H9 (cell line): Measurements from ENCODE around the gene NFYC. TPM values are rescaled to one million over a fixed set of nuclear protein-coding genes. Genes with fewer than 3 reads are reported as not detected.

ENCODE experiments used
- DNase-seq: peaks from one replicate; pipeline ENCODE4 v3.0.0-alpha.2; 2017
- H2AFZ ChIP-seq: one replicate; pipeline ENCODE4 v1.6.1; 2013; ENCODE audit warnings: mild to moderate bottlenecking, low read length, control low read depth, moderate library complexity
- H2AK5ac ChIP-seq: 2 replicates; pipeline ENCODE4 v1.6.1; 2013; ENCODE audit warnings: low read length, control low read depth, mixed read lengths; ENCODE audit not compliant: insufficient read length
- H2BK120ac ChIP-seq: one replicate; pipeline ENCODE4 v1.6.1; 2013; ENCODE audit warnings: low read depth, mild to moderate bottlenecking, low read length, control low read depth, inconsistent platforms; ENCODE audit not compliant: poor library complexity, severe bottlenecking
- H2BK12ac ChIP-seq: 2 replicates; pipeline ENCODE4 v1.6.1; 2013; ENCODE audit warnings: low read length, control low read depth, mixed read lengths, low read depth; ENCODE audit not compliant: insufficient read length
- H2BK15ac ChIP-seq: 2 replicates; pipeline ENCODE4 v1.6.1; 2013; ENCODE audit warnings: low read depth, low read length, control low read depth
- H2BK20ac ChIP-seq: one replicate; pipeline ENCODE4 v1.6.1; 2013; ENCODE audit warnings: low read depth, mild to moderate bottlenecking, low read length, control low read depth, inconsistent platforms; ENCODE audit not compliant: poor library complexity, severe bottlenecking
- H2BK5ac ChIP-seq: 2 replicates; pipeline ENCODE4 v1.6.1; 2013; ENCODE audit warnings: low read length, control low read depth, mixed read lengths; ENCODE audit not compliant: insufficient read length
- H3K14ac ChIP-seq: 2 replicates; pipeline ENCODE4 v1.6.1; 2013; ENCODE audit warnings: low read length, control low read depth; ENCODE audit not compliant: insufficient read depth
- H3K18ac ChIP-seq: 2 replicates; pipeline ENCODE4 v1.6.1; 2013; ENCODE audit warnings: low read depth, mild to moderate bottlenecking, mixed read lengths, low read length, control low read depth; ENCODE audit not compliant: insufficient read length
- H3K23ac ChIP-seq: 2 replicates; pipeline ENCODE4 v1.6.1; 2013; ENCODE audit warnings: low read length, control low read depth, mixed read lengths, low read depth; ENCODE audit not compliant: insufficient read length
- H3K23me2 ChIP-seq: 2 replicates; pipeline ENCODE4 v1.6.1; 2013; ENCODE audit warnings: low read depth, mild to moderate bottlenecking, mixed read lengths, low read length, control low read depth; ENCODE audit not compliant: insufficient read length, poor library complexity, severe bottlenecking
- H3K27ac ChIP-seq: 2 replicates; pipeline ENCODE4 v1.5.1; 2013; ENCODE audit warnings: low read length, control low read depth, mixed read lengths, low read depth; ENCODE audit not compliant: insufficient read length
- H3K27me3 ChIP-seq: 2 replicates; pipeline ENCODE4 v1.6.1; 2013; ENCODE audit warnings: low read length, control low read depth, inconsistent platforms; ENCODE audit not compliant: insufficient read depth
- H3K4ac ChIP-seq: 2 replicates; pipeline ENCODE4 v1.6.1; 2013; ENCODE audit warnings: low read depth, mild to moderate bottlenecking, control low read depth, inconsistent platforms, low read length, moderate library complexity
- H3K4me1 ChIP-seq: 2 replicates; pipeline ENCODE4 v1.6.1; 2013; ENCODE audit warnings: low read length, control low read depth, inconsistent platforms; ENCODE audit not compliant: insufficient read depth
- H3K4me2 ChIP-seq: 2 replicates; pipeline ENCODE4 v1.6.1; 2013; ENCODE audit warnings: low read length, control low read depth, mixed read lengths; ENCODE audit not compliant: insufficient read length, insufficient read depth
- H3K56ac ChIP-seq: 2 replicates; pipeline ENCODE4 v1.6.1; 2013; ENCODE audit warnings: low read depth, mild to moderate bottlenecking, mixed read lengths, low read length, control low read depth; ENCODE audit not compliant: insufficient read length
- H3K79me1 ChIP-seq: 2 replicates; pipeline ENCODE4 v1.6.1; 2013; ENCODE audit warnings: low read depth, mild to moderate bottlenecking, moderate library complexity, low read length, control low read depth, inconsistent platforms; ENCODE audit not compliant: insufficient read depth, poor library complexity, severe bottlenecking
- H3K79me2 ChIP-seq: 2 replicates; pipeline ENCODE4 v1.6.1; 2013; ENCODE audit warnings: low read length, control low read depth, inconsistent platforms; ENCODE audit not compliant: insufficient read depth
- H3K9ac ChIP-seq: 2 replicates; pipeline ENCODE4 v1.6.1; 2013; ENCODE audit warnings: low read length, control low read depth, mixed read lengths; ENCODE audit not compliant: insufficient read length; ENCODE audit errors: extremely low read depth
- H3K9me3 ChIP-seq: one replicate; pipeline ENCODE4 v1.6.1; 2013; ENCODE audit warnings: low read depth, low read length, inconsistent platforms; ENCODE audit not compliant: control insufficient read depth
- H3T11ph ChIP-seq: one replicate; pipeline ENCODE4 v1.6.1; 2013; ENCODE audit warnings: mild to moderate bottlenecking, low read length, control low read depth, inconsistent platforms
- H4K20me1 ChIP-seq: one replicate; pipeline ENCODE4 v1.6.1; 2013; ENCODE audit not compliant: control insufficient read depth, insufficient read length, insufficient read depth
- H4K5ac ChIP-seq: 2 replicates; pipeline ENCODE4 v1.6.1; 2013; ENCODE audit warnings: low read depth, mild to moderate bottlenecking, mixed read lengths, low read length, control low read depth; ENCODE audit not compliant: insufficient read length
- H4K8ac ChIP-seq: replicated peaks from 2 replicates; pipeline ENCODE4 v1.6.1; 2013; ENCODE audit warnings: low read length, control low read depth, mixed read lengths, low read depth; ENCODE audit not compliant: insufficient read length
- H4K91ac ChIP-seq: 2 replicates; pipeline ENCODE4 v1.6.1; 2013; ENCODE audit warnings: low read depth, mild to moderate bottlenecking, moderate library complexity, mixed read lengths, low read length, control low read depth; ENCODE audit not compliant: insufficient read length
- H3K27ac Mint-ChIP-seq, 3 experiments: 2 replicates in 2 of 3; 3 replicates in 1 of 3; pipeline ENCODE4 v1.8.0; 2020 to 2021; ENCODE audit warnings: mixed read lengths in 3 of 3, mild to moderate bottlenecking in 1 of 3, moderate library complexity in 1 of 3
- H3K27me3 Mint-ChIP-seq: 2 replicates; pipeline ENCODE4 v1.8.0; 2021; ENCODE audit warnings: low read depth, mild to moderate bottlenecking, moderate library complexity, mixed read lengths
- H3K36me3 Mint-ChIP-seq, 3 experiments: 2 replicates in 2 of 3; 3 replicates in 1 of 3; pipeline ENCODE4 v1.8.0; 2020 to 2021; ENCODE audit warnings: low read depth in 3 of 3, mixed read lengths in 3 of 3; ENCODE audit not compliant: insufficient read depth in 1 of 3
- H3K4me1 Mint-ChIP-seq, 2 experiments: 2 replicates each; pipeline ENCODE4 v1.8.0; 2020; ENCODE audit warnings: mixed read lengths in 2 of 2
- H3K4me3 Mint-ChIP-seq, 2 experiments: 2 replicates in 1 of 2; 3 replicates in 1 of 2; pipeline ENCODE4 v1.8.0; 2020 to 2021; ENCODE audit warnings: mild to moderate bottlenecking in 2 of 2, mixed read lengths in 2 of 2, moderate library complexity in 1 of 2
- H3K9me3 Mint-ChIP-seq, 2 experiments: 2 replicates in 1 of 2; 3 replicates in 1 of 2; pipeline ENCODE4 v1.8.0; 2020; ENCODE audit warnings: mild to moderate bottlenecking in 2 of 2, mixed read lengths in 2 of 2, moderate library complexity in 1 of 2
- CTCF ChIP-seq: fragments of 200-600 bp; sonication (generic); conservative IDR thresholded peaks from 3 replicates; pipeline ENCODE4 v1.8.0; 2021; ENCODE audit warnings: antibody characterized with exemption, mild to moderate bottlenecking
- WGBS: extraction: QIAGEN DNeasy Blood & Tissue Kit; methylation state at CpG from one replicate; pipeline ENCODE4 v1.1.7; 2013; ENCODE audit warnings: missing lambda C conversion rate, low lambda C conversion rate, mixed read lengths; ENCODE audit not compliant: insufficient read length; ENCODE audit errors: extremely low coverage; 5-methylcytosine and 5-hydroxymethylcytosine counted together
- total RNA-seq: library from RNA; stranded (reverse); gene quantifications from 2 replicates; pipeline ENCODE4 v1.2.1, GENCODE V29; 2021

NFYC gene
- total RNA-seq, 1 experiment from 2014 or later: 54.7 TPM

- no peak overlapping the region for H4K91ac ChIP-seq
- H2BK12ac ChIP-seq: no peak overlapping the region
- no peak overlapping the region for H2BK20ac ChIP-seq
- no peak overlapping the region for H4K5ac ChIP-seq
- H2AFZ ChIP-seq: no peak overlapping the region
- no peak overlapping the region for H3K9ac ChIP-seq
- H3K14ac ChIP-seq: no peak overlapping the region
- H3K79me1 ChIP-seq: no peaks in the 10 kb centered on the region
- H3K23me2 ChIP-seq: no peaks in the 10 kb centered on the region
- no peak overlapping the region for H3K18ac ChIP-seq
- H3K4ac ChIP-seq: no peak overlapping the region
- H2AK5ac ChIP-seq: no peak overlapping the region
- no peak overlapping the region for H2BK5ac ChIP-seq
- Mint-ChIP-seq H3K9me3 (peaks cover 20% of the 10 kb centered on the region in 2 experiments), H3K36me3 (peaks cover 18 to 35% (median 30%) of the 10 kb centered on the region in 3 experiments), H3K27ac (no peak overlapping the region), H3K4me1 (peaks cover 20 to 29% of the 10 kb centered on the region in 2 experiments), H3K27me3 (peaks cover 14% of the 10 kb centered on the region), H3K4me3 (no peak overlapping the region)
- no peak overlapping the region for H4K8ac ChIP-seq
- H3K9me3 ChIP-seq: no peaks in the 10 kb centered on the region
- H2BK120ac ChIP-seq: no peak overlapping the region
- H3K27me3 ChIP-seq: no peaks in the 10 kb centered on the region
- H3K4me1 ChIP-seq: peaks cover 4% of the 10 kb centered on the region
- no peaks in the 10 kb centered on the region for H3K79me2 ChIP-seq
- no CpG with 5 or more reads among the region's 4 CpGs for WGBS
- H4K20me1 ChIP-seq: no peaks in the 10 kb centered on the region
- TF ChIP-seq CTCF: no peak
- no peak overlapping the region for H3K27ac ChIP-seq
- H3K56ac ChIP-seq: no peak overlapping the region
- no peak overlapping the region for H3T11ph ChIP-seq
- DNase-seq: no peak
- H2BK15ac ChIP-seq: no peak overlapping the region
- H3K4me2 ChIP-seq: no peak overlapping the region
- H3K23ac ChIP-seq: no peak overlapping the region
These were observed 85.0 kb downstream of the NFYC start for GRCh38 chr1:40776236-40777072.
